PC-9 (cell line): Measurements from ENCODE around the gene R3HDM2.

Source experiments
- EZH2 ChIP-seq: fragments of 200-600 bp; sonication (generic); IDR thresholded peaks from 2 replicates; pipeline ENCODE4 v1.8.0; 2017; ENCODE audit warnings: antibody characterized with exemption, low read depth
- TF ChIP-seq, protein P1 (sequence below): fragments of 200-600 bp; sonication (generic); conservative IDR thresholded peaks from 2 replicates; pipeline ENCODE4 v1.6.1; 2017; ENCODE audit warnings: mixed run types, antibody characterized with exemption, mild to moderate bottlenecking, moderate library complexity

- TF ChIP-seq, protein P1, sequence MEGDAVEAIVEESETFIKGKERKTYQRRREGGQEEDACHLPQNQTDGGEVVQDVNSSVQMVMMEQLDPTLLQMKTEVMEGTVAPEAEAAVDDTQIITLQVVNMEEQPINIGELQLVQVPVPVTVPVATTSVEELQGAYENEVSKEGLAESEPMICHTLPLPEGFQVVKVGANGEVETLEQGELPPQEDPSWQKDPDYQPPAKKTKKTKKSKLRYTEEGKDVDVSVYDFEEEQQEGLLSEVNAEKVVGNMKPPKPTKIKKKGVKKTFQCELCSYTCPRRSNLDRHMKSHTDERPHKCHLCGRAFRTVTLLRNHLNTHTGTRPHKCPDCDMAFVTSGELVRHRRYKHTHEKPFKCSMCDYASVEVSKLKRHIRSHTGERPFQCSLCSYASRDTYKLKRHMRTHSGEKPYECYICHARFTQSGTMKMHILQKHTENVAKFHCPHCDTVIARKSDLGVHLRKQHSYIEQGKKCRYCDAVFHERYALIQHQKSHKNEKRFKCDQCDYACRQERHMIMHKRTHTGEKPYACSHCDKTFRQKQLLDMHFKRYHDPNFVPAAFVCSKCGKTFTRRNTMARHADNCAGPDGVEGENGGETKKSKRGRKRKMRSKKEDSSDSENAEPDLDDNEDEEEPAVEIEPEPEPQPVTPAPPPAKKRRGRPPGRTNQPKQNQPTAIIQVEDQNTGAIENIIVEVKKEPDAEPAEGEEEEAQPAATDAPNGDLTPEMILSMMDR: no peak
- TF ChIP-seq EZH2: no peak
Observed at GRCh38 chr12:57458665-57459054, 27.8 kb upstream of the R3HDM2 start.
